ENCODE measurements around the gene THEMIS2. TPM values are rescaled to one million over a fixed set of nuclear protein-coding genes. Genes with fewer than 3 reads are reported as not detected.

The THEMIS2 gene
- total and polyA plus RNA-seq, 2 of the 13 experiments (the other 11 are each of a cell fraction or from before 2014, with no cell fraction given) = 0.38 to 1.5 TPM

DNA sequence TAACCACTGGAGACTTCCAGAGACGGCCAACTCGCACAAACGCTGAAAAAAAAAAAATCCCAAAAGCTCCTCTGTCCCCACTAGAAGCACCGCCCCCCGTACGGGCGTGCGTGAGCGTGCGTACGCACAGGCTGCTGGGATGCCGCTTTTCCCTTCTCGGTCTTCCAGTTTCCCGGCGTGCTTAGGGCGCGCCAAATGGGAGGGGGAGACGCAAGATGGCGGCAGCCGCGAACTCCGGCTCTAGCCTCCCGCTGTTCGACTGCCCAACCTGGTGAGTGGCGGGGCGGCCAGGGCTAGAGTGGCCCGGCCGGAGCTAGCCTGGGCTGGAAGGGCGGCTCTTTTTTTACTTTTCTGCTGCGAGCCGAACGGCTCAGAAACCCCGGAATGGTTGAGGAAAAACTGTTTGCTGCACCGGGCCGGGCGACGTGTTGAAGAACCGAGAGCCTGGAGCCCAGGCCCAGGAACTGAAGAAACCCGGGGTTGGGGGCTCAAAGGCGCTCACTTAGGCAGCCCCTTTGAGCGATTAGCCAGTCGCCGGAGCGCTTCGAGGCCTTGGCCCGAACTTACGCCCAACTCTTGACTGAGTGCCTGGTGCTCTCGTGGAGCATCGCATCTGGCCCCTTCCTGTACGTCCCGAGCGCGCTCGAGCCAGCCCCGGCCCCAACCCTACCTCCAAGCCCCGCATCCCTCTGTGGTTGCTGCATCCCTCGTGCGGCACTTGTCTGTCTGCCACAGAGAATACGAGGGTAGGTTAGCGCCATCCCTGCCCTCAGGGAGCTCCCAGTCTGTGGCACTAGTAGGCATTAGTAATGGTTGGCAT, 41.5 kb upstream of the THEMIS2 start, which contains the start of gene PPP1R8 (continued):
- peak; percentile 44; the same call in 1 of the 2 replicates for TF ChIP-seq ZNF746 (CRISPR knock-in tag; IDR thresholded peaks at IDR 0.05)
- TF ChIP-seq NR2F6 (IDR thresholded peaks at IDR 0.05) = peak; percentile 16; the same call in 1 of the 2 replicates
- TF ChIP-seq NR2F6 (CRISPR knock-in tag; IDR thresholded peaks at IDR 0.05) = no peak; the same call in 1 of the 2 replicates
- no peak for TF ChIP-seq PHF5A (CRISPR knock-in tag; IDR thresholded peaks at IDR 0.05; ENCODE audit: low read depth, unreplicated experiment)
- TF ChIP-seq FIP1L1 (IDR thresholded peaks at IDR 0.05; ENCODE audit: borderline replicate concordance, insufficient read depth, low read depth, low read length) = 0 out of 2 replicates have a peak, but pooled peaks have one; percentile 80
- TF ChIP-seq, protein P1, sequence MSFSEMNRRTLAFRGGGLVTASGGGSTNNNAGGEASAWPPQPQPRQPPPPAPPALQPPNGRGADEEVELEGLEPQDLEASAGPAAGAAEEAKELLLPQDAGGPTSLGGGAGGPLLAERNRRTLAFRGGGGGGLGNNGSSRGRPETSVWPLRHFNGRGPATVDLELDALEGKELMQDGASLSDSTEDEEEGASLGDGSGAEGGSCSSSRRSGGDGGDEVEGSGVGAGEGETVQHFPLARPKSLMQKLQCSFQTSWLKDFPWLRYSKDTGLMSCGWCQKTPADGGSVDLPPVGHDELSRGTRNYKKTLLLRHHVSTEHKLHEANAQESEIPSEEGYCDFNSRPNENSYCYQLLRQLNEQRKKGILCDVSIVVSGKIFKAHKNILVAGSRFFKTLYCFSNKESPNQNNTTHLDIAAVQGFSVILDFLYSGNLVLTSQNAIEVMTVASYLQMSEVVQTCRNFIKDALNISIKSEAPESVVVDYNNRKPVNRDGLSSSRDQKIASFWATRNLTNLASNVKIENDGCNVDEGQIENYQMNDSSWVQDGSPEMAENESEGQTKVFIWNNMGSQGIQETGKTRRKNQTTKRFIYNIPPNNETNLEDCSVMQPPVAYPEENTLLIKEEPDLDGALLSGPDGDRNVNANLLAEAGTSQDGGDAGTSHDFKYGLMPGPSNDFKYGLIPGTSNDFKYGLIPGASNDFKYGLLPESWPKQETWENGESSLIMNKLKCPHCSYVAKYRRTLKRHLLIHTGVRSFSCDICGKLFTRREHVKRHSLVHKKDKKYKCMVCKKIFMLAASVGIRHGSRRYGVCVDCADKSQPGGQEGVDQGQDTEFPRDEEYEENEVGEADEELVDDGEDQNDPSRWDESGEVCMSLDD (CRISPR knock-in tag; IDR thresholded peaks at IDR 0.05; ENCODE audit: borderline replicate concordance) = 0 out of 2 replicates have a peak, but pooled peaks have one; percentile 59
- TF ChIP-seq, protein P2, sequence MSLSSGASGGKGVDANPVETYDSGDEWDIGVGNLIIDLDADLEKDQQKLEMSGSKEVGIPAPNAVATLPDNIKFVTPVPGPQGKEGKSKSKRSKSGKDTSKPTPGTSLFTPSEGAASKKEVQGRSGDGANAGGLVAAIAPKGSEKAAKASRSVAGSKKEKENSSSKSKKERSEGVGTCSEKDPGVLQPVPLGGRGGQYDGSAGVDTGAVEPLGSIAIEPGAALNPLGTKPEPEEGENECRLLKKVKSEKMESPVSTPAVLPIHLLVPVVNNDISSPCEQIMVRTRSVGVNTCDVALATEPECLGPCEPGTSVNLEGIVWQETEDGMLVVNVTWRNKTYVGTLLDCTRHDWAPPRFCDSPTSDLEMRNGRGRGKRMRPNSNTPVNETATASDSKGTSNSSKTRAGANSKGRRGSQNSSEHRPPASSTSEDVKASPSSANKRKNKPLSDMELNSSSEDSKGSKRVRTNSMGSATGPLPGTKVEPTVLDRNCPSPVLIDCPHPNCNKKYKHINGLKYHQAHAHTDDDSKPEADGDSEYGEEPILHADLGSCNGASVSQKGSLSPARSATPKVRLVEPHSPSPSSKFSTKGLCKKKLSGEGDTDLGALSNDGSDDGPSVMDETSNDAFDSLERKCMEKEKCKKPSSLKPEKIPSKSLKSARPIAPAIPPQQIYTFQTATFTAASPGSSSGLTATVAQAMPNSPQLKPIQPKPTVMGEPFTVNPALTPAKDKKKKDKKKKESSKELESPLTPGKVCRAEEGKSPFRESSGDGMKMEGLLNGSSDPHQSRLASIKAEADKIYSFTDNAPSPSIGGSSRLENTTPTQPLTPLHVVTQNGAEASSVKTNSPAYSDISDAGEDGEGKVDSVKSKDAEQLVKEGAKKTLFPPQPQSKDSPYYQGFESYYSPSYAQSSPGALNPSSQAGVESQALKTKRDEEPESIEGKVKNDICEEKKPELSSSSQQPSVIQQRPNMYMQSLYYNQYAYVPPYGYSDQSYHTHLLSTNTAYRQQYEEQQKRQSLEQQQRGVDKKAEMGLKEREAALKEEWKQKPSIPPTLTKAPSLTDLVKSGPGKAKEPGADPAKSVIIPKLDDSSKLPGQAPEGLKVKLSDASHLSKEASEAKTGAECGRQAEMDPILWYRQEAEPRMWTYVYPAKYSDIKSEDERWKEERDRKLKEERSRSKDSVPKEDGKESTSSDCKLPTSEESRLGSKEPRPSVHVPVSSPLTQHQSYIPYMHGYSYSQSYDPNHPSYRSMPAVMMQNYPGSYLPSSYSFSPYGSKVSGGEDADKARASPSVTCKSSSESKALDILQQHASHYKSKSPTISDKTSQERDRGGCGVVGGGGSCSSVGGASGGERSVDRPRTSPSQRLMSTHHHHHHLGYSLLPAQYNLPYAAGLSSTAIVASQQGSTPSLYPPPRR (CRISPR knock-in tag; IDR thresholded peaks at IDR 0.05; ENCODE audit: borderline replicate concordance) = peak; percentile 57; the same call in 1 of the 2 replicates
- TF ChIP-seq ZFP82 (CRISPR knock-in tag; IDR thresholded peaks at IDR 0.05; ENCODE audit: borderline replicate concordance) = peak; percentile 85; the same call in 1 of the 2 replicates
- TF ChIP-seq, protein P3, sequence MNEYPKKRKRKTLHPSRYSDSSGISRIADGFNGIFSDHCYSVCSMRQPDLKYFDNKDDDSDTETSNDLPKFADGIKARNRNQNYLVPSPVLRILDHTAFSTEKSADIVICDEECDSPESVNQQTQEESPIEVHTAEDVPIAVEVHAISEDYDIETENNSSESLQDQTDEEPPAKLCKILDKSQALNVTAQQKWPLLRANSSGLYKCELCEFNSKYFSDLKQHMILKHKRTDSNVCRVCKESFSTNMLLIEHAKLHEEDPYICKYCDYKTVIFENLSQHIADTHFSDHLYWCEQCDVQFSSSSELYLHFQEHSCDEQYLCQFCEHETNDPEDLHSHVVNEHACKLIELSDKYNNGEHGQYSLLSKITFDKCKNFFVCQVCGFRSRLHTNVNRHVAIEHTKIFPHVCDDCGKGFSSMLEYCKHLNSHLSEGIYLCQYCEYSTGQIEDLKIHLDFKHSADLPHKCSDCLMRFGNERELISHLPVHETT (CRISPR knock-in tag; conservative IDR thresholded peaks at IDR 0.05) = peak; percentile 60; the same call in 1 of the 2 replicates
- no peak for TF ChIP-seq EEA1 (CRISPR knock-in tag; IDR thresholded peaks at IDR 0.05; ENCODE audit: borderline replicate concordance)
- 0 out of 2 replicates have a peak, but pooled peaks have one; percentile 14 for TF ChIP-seq FOSL2 (CRISPR knock-in tag; IDR thresholded peaks at IDR 0.05)
- no peak; the same call in 1 of the 2 replicates for TF ChIP-seq GATA4 (IDR thresholded peaks at IDR 0.05; ENCODE audit: borderline replicate concordance, low read depth)
- peak; percentile 60; the same call in 1 of the 2 replicates for TF ChIP-seq MTF1 (CRISPR knock-in tag; IDR thresholded peaks at IDR 0.05)
- no peak for TF ChIP-seq ZNF251 (CRISPR knock-in tag; IDR thresholded peaks at IDR 0.05)
- TF ChIP-seq ZBTB3 (CRISPR knock-in tag; IDR thresholded peaks at IDR 0.05; ENCODE audit: borderline replicate concordance, low read depth) = no peak
- 0 out of 2 replicates have a peak, but pooled peaks have one; percentile 29 for TF ChIP-seq ZSCAN29 (CRISPR knock-in tag; conservative IDR thresholded peaks at IDR 0.05)
- TF ChIP-seq, protein P4, sequence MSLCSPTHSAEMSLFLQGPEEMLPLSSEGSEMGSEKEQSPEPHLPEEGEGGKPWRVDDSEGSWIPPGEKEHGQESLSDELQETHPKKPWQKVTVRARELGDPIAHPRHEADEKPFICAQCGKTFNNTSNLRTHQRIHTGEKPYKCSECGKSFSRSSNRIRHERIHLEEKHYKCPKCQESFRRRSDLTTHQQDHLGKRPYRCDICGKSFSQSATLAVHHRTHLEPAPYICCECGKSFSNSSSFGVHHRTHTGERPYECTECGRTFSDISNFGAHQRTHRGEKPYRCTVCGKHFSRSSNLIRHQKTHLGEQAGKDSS (CRISPR knock-in tag; IDR thresholded peaks at IDR 0.05; ENCODE audit: borderline replicate concordance, low read depth) = no peak
- peak; percentile 29; the same call in 1 of the 2 replicates for TF ChIP-seq ZNF30 (CRISPR knock-in tag; IDR thresholded peaks at IDR 0.05)
- TF ChIP-seq GTF2F1 (IDR thresholded peaks at IDR 0.05; ENCODE audit: low read length) = 0 out of 2 replicates have a peak, but pooled peaks have one; percentile 30

Data from HepG2 (cell line).